Natural killer cell treated with Interleukin-12 subunit alpha and Interleukin-12 subunit beta and Interleukin-15 and Interleukin-18, amount 100 ng/mL, for 72 hours (primary cell): ENCODE data around the gene HMGXB4. TPM values are rescaled to one million over a fixed set of nuclear protein-coding genes. Genes with fewer than 3 reads are reported as not detected.

Source experiments
- ATAC-seq, 2 donors: fragments of 150-1000 bp; cut with Tn5 transposase in 1 of 2; sonication (Bioruptor Pico), chemical (Tn5 transposase) in 1 of 2; 2 replicates each; pipeline ENCODE4 v1.10.0; 2021
- DNase-seq: peaks from one replicate; pipeline ENCODE4 v3.0.0; 2022; ENCODE audit warnings: low spot score
- H3K27ac Mint-ChIP-seq, 2 donors: 1 replicate in 1 of 2; 2 replicates in 1 of 2; pipeline ENCODE4 v1.8.0; 2022; ENCODE audit warnings: mixed read lengths in 2 of 2, mild to moderate bottlenecking in 1 of 2, moderate library complexity in 1 of 2
- H3K27me3 Mint-ChIP-seq, 2 donors: 1 replicate in 1 of 2; 2 replicates in 1 of 2; pipeline ENCODE4 v1.8.0; 2022; ENCODE audit warnings: mixed read lengths in 2 of 2
- H3K36me3 Mint-ChIP-seq: one replicate; pipeline ENCODE4 v1.8.0; 2022; ENCODE audit warnings: mixed read lengths
- H3K4me1 Mint-ChIP-seq, 2 donors: 1 replicate in 1 of 2; 2 replicates in 1 of 2; pipeline ENCODE4 v1.8.0; 2022; ENCODE audit warnings: low read depth in 2 of 2, mixed read lengths in 2 of 2, mild to moderate bottlenecking in 1 of 2
- H3K4me3 Mint-ChIP-seq: one replicate; pipeline ENCODE4 v1.8.0; 2022; ENCODE audit warnings: mixed read lengths
- H3K9me3 Mint-ChIP-seq: 2 replicates; pipeline ENCODE4 v1.8.0; 2022; ENCODE audit warnings: mixed read lengths
- total RNA-seq, 2 donors: library from RNA; stranded (reverse); gene quantifications; one replicate each; pipeline ENCODE4 v1.2.3, GENCODE V29; 2022

Gene HMGXB4
- total RNA-seq: 10 to 100 TPM; 32.1 to 45.4 TPM

DNA sequence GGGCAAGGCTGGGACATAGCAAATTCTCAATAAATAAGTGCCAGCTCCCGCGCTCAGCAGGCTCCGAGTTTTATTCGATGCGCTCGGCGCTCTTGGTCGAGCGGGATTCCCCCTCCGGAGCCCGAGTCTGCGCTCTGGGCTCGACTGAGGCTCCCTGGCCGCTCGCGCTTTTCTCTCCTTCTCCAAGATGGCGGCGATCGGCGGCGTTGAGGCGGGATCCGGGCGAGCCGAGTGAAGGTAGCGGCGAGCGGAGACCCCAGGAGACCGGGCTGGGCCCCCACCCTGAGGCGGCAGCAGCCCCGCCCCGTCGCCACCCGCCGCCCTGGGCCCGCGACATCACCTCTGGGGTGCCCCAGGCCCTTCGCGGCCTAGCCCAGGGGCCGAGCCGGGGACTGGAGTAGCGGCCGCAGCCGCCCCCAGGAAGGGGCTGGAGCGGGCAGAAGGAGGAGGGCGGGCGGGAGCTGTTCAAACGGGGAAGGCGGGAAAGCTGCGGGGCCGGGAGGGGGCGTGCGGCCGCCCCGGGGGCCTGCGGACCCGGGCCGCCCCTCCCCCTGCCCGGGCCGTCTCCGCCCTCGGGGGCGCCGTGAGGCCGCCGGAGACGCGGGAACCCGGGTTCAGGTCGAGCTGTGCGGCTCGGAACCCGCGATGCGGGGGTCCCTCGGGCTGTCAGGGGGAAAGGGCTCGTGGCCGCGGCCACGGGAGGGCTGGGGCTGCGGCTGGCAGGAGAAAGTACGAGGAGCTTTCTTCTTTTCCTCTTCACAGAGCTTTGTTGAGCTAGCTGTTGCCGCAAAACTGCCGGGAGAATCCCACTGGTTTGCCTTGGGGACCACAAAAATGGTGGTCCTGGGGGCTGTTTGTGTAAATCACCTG lies at the start of gene HMGXB4:
Gene HMGXB4 (plus strand): TSS at position 173 of the 870 bp plus-strand sequence. CDS start 4,898 bp downstream, outside the sequence.
- Mint-ChIP-seq H3K27me3 (no peaks in the 10 kb centered on the region), H3K4me3 (peak within 1 kb of the TSS; percentile 86), H3K27ac (peak within 1 kb of the TSS; percentile 65 to 83), H3K9me3 (no peaks in the 10 kb centered on the region), H3K4me1 (peaks cover 24 to 28% of the 10 kb centered on the region in 2 donors), H3K36me3 (peaks cover 13% of the 10 kb centered on the region)
- DNase-seq (peak; percentile 91), ATAC-seq (peak; percentile 94 to 95)

GRCh38 chr22:35208003-35208402 lies 49.3 kb upstream of the HMGXB4 start:
- peaks cover 0 to 4% of the 10 kb centered on the region in 2 donors for H3K4me1 Mint-ChIP-seq
- H3K27ac Mint-ChIP-seq: no peak overlapping the region
- no peak overlapping the region for H3K4me3 Mint-ChIP-seq
- H3K36me3 Mint-ChIP-seq: no peaks in the 10 kb centered on the region
- DNase-seq (no peak), ATAC-seq (peak in 1 of 2 donors; percentile 20)
- peaks cover 19 to 41% of the 10 kb centered on the region in 2 donors for H3K27me3 Mint-ChIP-seq
- no peaks in the 10 kb centered on the region for H3K9me3 Mint-ChIP-seq

DNA sequence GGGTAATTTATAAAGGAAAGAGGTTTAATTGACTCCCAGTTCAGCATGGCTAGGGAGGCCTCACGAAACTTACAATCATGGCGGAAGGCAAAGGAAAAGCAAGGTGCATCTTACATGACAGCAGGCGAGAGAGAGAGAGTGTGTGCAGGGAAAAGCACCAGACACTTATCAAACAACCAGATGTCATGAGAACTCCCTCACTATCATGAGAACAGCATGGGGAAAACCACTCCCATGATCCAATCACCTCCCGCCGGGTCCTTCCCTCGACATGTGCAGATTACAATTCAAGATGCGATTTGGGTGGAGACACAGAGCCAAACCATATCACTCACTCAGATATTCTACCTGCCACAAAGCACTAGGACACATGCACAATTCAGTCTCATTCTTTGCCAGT lies 48.1 kb upstream of the HMGXB4 start:
- H3K27me3 Mint-ChIP-seq: peaks cover 22 to 45% of the 10 kb centered on the region in 2 donors
- no peak overlapping the region for H3K4me3 Mint-ChIP-seq
- ATAC-seq: no peak

DNA sequence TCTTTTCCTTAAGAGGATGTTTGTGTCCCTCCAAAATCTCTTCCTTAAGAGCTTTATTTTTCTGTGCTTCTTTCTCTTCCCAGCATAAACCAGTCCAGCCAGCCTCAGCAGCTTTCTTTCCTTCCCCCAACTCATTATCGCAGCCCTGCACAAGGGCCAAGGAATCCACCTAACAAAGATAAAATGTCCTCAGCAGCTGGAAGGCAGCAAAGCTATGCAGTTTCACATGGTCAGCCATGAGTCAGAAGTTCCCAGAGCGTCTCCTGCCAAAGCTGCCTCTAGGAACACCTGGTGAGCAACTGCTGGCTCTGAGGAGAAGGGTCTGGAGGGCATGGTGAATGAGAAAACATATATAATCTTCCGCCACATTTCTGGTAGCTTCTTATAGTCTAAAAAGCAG lies 45.3 kb upstream of the HMGXB4 start:
- DNase-seq (no peak), ATAC-seq (no peak)
- Mint-ChIP-seq H3K4me3 (no peak overlapping the region), H3K27me3 (peaks cover 26 to 41% of the 10 kb centered on the region in 2 donors), H3K27ac (no peak overlapping the region), H3K36me3 (no peaks in the 10 kb centered on the region), H3K9me3 (no peaks in the 10 kb centered on the region), H3K4me1 (no peaks in the 10 kb centered on the region)

More for the DNA sequence above, 48.1 kb upstream of the HMGXB4 start:
- no peaks in the 10 kb centered on the region for H3K36me3 Mint-ChIP-seq
- H3K27ac Mint-ChIP-seq: no peak overlapping the region
- H3K4me1 Mint-ChIP-seq: no peaks in the 10 kb centered on the region
- no peaks in the 10 kb centered on the region for H3K9me3 Mint-ChIP-seq
- DNase-seq: no peak

- Mint-ChIP-seq H3K4me3 (no peak overlapping the region), H3K4me1 (no peaks in the 10 kb centered on the region), H3K36me3 (no peaks in the 10 kb centered on the region), H3K27me3 (peaks cover 23 to 32% of the 10 kb centered on the region in 2 donors), H3K9me3 (no peaks in the 10 kb centered on the region), H3K27ac (no peak overlapping the region)
- DNase-seq (no peak), ATAC-seq (no peak)
Measured at GRCh38 chr22:35212996-35213395, 44.3 kb upstream of the HMGXB4 start.

DNA sequence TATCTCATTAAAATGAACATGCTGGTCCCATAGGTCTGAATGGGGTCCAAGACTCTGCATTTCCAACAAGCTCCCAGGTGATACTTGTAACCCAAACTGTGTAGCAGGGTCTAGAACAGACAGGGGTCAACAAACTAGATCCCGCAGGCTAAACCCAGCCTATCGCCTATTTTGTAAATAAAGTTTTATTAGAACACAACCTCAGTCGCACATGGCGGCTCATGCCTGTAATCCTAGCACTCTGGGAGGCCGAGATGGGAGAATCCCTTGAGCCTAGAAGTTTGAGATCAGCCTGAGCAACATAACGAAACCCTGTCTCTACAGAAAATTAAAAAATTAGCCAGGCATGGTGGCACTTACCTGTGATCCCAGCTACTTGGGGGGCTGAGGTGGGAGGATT lies 42.3 kb upstream of the HMGXB4 start:
- no peak for DNase-seq
- Mint-ChIP-seq H3K36me3 (no peaks in the 10 kb centered on the region), H3K4me1 (no peaks in the 10 kb centered on the region), H3K4me3 (no peak overlapping the region), H3K9me3 (no peaks in the 10 kb centered on the region), H3K27ac (no peak overlapping the region), H3K27me3 (peaks cover 27 to 31% of the 10 kb centered on the region in 2 donors)
- no peak for ATAC-seq

DNA sequence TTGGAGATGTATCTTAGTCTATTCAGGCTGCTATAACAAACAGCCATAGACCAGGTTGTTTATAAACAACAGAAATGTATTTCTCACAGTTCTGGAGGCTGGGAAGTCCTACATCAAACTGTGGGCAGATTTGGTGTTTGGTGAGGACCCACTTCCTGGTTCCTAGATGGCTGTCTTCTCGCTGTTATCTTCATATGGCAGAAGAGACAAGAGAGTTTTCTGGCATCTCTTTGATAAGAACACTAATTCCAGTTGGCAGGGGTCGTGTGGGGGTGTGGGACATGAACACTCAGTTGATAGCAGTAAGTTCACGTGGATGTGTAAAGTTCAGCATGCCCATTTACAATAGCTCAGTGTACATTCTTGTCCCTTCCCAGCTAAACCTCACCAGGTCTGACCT lies 41.3 kb upstream of the HMGXB4 start:
- ATAC-seq: no peak
- H3K4me1 Mint-ChIP-seq: no peaks in the 10 kb centered on the region
- no peak overlapping the region for H3K27ac Mint-ChIP-seq

GRCh38 chr22:35217527-35217926 lies 39.8 kb upstream of the HMGXB4 start:
- DNase-seq: no peak
- no peak for ATAC-seq
- Mint-ChIP-seq H3K4me3 (no peak overlapping the region), H3K36me3 (no peaks in the 10 kb centered on the region), H3K4me1 (no peaks in the 10 kb centered on the region), H3K9me3 (no peaks in the 10 kb centered on the region), H3K27me3 (peaks cover 21 to 24% of the 10 kb centered on the region in 2 donors), H3K27ac (no peak overlapping the region)

More for the DNA sequence above, 41.3 kb upstream of the HMGXB4 start:
- no peaks in the 10 kb centered on the region for H3K36me3 Mint-ChIP-seq
- DNase-seq: no peak
- H3K9me3 Mint-ChIP-seq: no peaks in the 10 kb centered on the region
- H3K4me3 Mint-ChIP-seq: no peak overlapping the region
- peaks cover 27 to 29% of the 10 kb centered on the region in 2 donors for H3K27me3 Mint-ChIP-seq

DNA sequence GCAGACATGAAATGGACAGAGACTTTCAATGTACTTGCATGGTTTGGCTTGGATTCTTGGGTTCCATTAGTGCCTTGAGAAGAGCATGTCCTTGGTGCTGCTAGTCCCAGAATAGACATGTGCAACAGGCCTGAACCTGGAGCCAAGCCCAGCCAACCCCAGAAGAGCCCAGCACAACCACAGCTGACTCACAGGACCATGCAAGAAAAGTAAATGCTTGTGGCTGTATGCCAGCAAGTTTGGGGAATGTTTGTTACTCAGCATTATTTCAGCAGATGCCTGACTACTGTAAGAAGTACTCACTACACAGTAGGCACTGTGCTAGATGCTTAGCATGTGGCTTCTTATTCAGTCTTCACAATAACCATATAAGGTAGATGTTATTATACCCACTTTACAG lies 39.2 kb upstream of the HMGXB4 start:
- ATAC-seq: no peak
- H3K27ac Mint-ChIP-seq: no peak overlapping the region
- H3K9me3 Mint-ChIP-seq: no peaks in the 10 kb centered on the region
- H3K4me3 Mint-ChIP-seq: no peak overlapping the region
- no peak for DNase-seq
- H3K4me1 Mint-ChIP-seq: no peaks in the 10 kb centered on the region
- no peaks in the 10 kb centered on the region for H3K36me3 Mint-ChIP-seq
- H3K27me3 Mint-ChIP-seq: peaks cover 20 to 25% of the 10 kb centered on the region in 2 donors

- no peak for ATAC-seq
- peaks cover 19 to 22% of the 10 kb centered on the region in 2 donors for H3K27me3 Mint-ChIP-seq
- no peaks in the 10 kb centered on the region for H3K9me3 Mint-ChIP-seq
Measured at GRCh38 chr22:35219012-35219411, 38.3 kb upstream of the HMGXB4 start.

DNA sequence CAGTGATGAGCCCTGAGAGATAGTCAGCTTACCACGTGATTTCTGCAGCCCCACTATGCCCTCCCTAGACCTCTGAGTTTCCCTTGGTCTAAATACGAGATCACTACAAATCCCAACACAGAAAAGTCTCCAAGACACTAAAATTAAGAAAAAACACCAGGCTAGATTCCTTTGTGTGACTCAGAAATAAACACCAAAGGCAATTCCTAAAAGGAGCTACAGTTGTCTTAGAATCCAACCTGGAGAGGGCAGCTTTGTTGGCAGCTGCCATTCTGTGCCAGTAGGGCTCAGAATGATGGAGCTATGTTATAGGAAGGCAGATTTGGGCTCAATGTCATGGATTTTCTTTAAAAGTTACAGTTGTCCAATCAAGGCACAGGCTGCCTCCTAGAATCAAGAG lies 37.1 kb upstream of the HMGXB4 start:
- no peak overlapping the region for H3K4me3 Mint-ChIP-seq
- no peaks in the 10 kb centered on the region for H3K4me1 Mint-ChIP-seq
- H3K9me3 Mint-ChIP-seq: no peaks in the 10 kb centered on the region
- ATAC-seq: no peak
- H3K27ac Mint-ChIP-seq: no peak overlapping the region
- H3K27me3 Mint-ChIP-seq: peaks cover 22 to 34% of the 10 kb centered on the region in 2 donors
- H3K36me3 Mint-ChIP-seq: no peaks in the 10 kb centered on the region
- no peak for DNase-seq

More at GRCh38 chr22:35219012-35219411, 38.3 kb upstream of the HMGXB4 start:
- no peak overlapping the region for H3K4me3 Mint-ChIP-seq
- H3K27ac Mint-ChIP-seq: no peak overlapping the region
- no peaks in the 10 kb centered on the region for H3K36me3 Mint-ChIP-seq
- no peak for DNase-seq
- no peaks in the 10 kb centered on the region for H3K4me1 Mint-ChIP-seq

DNA sequence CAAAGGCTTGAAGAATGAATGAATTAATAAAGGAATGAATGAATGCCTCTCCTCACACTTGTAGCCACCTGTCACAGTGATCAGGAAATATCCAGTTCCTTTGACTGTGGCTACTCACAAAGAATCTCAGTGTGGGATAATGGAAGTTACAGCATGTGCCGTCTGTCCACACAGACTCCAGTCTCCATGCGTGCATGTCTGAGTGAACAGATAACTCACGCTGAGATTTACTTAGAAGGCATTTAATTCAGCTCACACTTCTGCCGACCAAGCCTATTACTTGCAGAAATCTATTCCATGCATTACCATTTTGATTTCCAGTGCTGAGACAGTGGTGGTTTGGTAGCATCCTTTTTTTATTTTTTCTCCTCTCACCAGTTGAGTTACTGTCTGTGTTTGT lies 32.3 kb upstream of the HMGXB4 start:
- Mint-ChIP-seq H3K9me3 (no peaks in the 10 kb centered on the region), H3K4me3 (no peak overlapping the region), H3K36me3 (no peaks in the 10 kb centered on the region), H3K27me3 (peaks cover 22 to 37% of the 10 kb centered on the region in 2 donors), H3K27ac (no peak overlapping the region), H3K4me1 (no peaks in the 10 kb centered on the region)
- DNase-seq (no peak), ATAC-seq (no peak)

DNA sequence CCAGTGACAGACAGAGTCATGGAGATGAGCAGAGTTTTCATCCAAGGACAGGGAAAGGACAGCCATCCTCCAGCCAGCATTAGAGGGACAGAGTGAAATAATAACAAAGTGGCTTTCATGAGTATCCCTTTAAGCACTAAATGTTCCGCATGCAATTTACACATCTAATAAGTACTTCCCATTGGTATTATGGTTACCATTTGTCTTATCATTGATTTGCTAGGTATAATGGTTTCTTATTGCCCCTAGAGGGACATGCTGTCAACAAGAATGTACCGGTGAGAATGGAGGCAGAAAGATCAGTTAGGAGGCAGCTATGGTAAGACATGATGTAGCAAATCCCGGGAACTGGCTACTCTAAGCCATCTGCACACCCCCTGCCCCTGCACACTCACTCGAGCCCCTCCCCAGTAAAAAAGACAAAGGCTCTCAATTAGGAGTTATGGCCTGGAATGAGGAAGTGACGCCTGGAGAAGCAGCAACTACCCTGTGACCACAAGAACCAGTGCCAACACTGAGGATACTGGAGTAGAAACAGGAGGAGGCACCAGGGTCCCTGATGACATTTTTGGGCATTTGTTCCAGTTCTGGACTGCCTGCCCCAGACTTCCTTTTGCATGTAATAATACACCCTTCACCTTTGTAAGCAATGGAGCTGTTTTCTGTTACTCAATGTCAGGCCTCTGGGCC lies 30.2 kb upstream of the HMGXB4 start:
- DNase-seq: no peak
- peaks cover 0 to 4% of the 10 kb centered on the region in 2 donors for H3K4me1 Mint-ChIP-seq
- no peaks in the 10 kb centered on the region for H3K9me3 Mint-ChIP-seq
- peaks cover 29 to 42% of the 10 kb centered on the region in 2 donors for H3K27me3 Mint-ChIP-seq
- no peaks in the 10 kb centered on the region for H3K36me3 Mint-ChIP-seq
- no peak for ATAC-seq
- no peak overlapping the region for H3K27ac Mint-ChIP-seq
- H3K4me3 Mint-ChIP-seq: no peak overlapping the region

DNA sequence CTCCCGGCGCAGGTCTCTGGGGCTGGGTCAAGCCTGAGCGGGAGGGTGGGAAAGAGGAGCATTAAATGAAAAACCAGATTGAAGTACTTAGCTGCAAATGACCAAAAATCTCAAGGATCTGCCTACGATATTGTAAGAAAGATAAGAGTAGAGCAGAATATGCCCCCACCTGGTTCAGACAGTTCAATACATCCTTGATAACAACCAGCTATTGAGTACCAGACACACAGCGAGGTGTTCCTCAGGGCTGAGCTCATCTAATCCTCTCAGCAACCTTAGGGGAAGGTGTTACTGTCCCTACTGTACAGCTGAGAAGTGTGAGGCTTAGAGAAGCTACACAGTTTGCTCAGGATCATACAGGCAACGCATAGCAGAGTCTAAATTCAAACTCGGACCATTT lies 27.4 kb upstream of the HMGXB4 start:
- H3K36me3 Mint-ChIP-seq: no peaks in the 10 kb centered on the region
- H3K27ac Mint-ChIP-seq: no peak overlapping the region
- peaks cover 0 to 4% of the 10 kb centered on the region in 2 donors for H3K4me1 Mint-ChIP-seq
- ATAC-seq (no peak), DNase-seq (no peak)
- peaks cover 21 to 30% of the 10 kb centered on the region in 2 donors for H3K27me3 Mint-ChIP-seq
- no peaks in the 10 kb centered on the region for H3K9me3 Mint-ChIP-seq
- no peak overlapping the region for H3K4me3 Mint-ChIP-seq
